CD14-positive monocyte (primary cell): ENCODE data around the gene SRRM3. TPM values are rescaled to one million over a fixed set of nuclear protein-coding genes. Genes with fewer than 3 reads are reported as not detected.

Source experiments
- DNase-seq, 3 donors: peaks; one replicate each; pipeline ENCODE4 v3.0.0-alpha.2; 2011 to 2022
- H2AFZ ChIP-seq: 2 replicates; pipeline ENCODE4 v1.6.0; 2012; ENCODE audit warnings: mild to moderate bottlenecking, low read depth, low read length, inconsistent platforms; ENCODE audit not compliant: insufficient read depth, poor library complexity, severe bottlenecking
- H3K27ac ChIP-seq, 2 donors: 1 replicate in 1 of 2; 2 replicates in 1 of 2; pipeline ENCODE4 v1.5.1; 2012 to 2013; ENCODE audit warnings: low read length in 2 of 2, control low read depth in 1 of 2, inconsistent platforms in 1 of 2, low read depth in 1 of 2, mild to moderate bottlenecking in 1 of 2
- H3K27me3 ChIP-seq, 2 donors: one replicate each; pipeline versions ENCODE4 v1.6.0 to v1.6.1; 2011 to 2013; ENCODE audit warnings: low read length in 2 of 2; ENCODE audit not compliant: control insufficient read depth in 2 of 2, insufficient read depth in 2 of 2
- H3K36me3 ChIP-seq, 2 donors: replicated peaks in 1 of 2; 1 replicate in 1 of 2; 2 replicates in 1 of 2; pipeline versions ENCODE4 v1.5.1 to v1.6.1; 2012 to 2013; ENCODE audit warnings: low read length in 2 of 2, control low read depth in 1 of 2, inconsistent platforms in 1 of 2, mild to moderate bottlenecking in 1 of 2; ENCODE audit not compliant: insufficient read depth in 2 of 2, control insufficient read depth in 1 of 2
- H3K4me1 ChIP-seq, 2 donors: 1 replicate in 1 of 2; 2 replicates in 1 of 2; pipeline versions ENCODE4 v1.5.1 to v1.6.1; 2012 to 2013; ENCODE audit warnings: low read length in 2 of 2, control low read depth in 1 of 2, inconsistent platforms in 1 of 2, mild to moderate bottlenecking in 1 of 2, moderate library complexity in 1 of 2; ENCODE audit not compliant: insufficient read depth in 2 of 2, control insufficient read depth in 1 of 2
- H3K4me2 ChIP-seq: replicated peaks from 2 replicates; pipeline ENCODE3; 2012; ENCODE audit warnings: low read length, moderate library complexity, mild to moderate bottlenecking; ENCODE audit not compliant: poor library complexity, severe bottlenecking; ENCODE audit errors: extremely low read depth
- H3K4me3 ChIP-seq, 3 experiments: fragments of 200-600 bp in 1 of 3; sonication (generic) in 1 of 3; replicated peaks in 1 of 3; 1 replicate in 2 of 3; 2 replicates in 1 of 3; pipeline ENCODE4 v1.5.1; 2011 to 2013; ENCODE audit warnings: low read length in 3 of 3, mild to moderate bottlenecking in 3 of 3, control low read depth in 2 of 3, low read depth in 2 of 3, inconsistent platforms in 1 of 3, moderate library complexity in 1 of 3
- H3K79me2 ChIP-seq: 2 replicates; pipeline ENCODE4 v1.6.0; 2012; ENCODE audit warnings: mild to moderate bottlenecking, control low read depth, inconsistent platforms, low read length, moderate library complexity; ENCODE audit not compliant: insufficient read depth
- H3K9ac ChIP-seq: 2 replicates; pipeline ENCODE4 v1.6.0; 2017; ENCODE audit warnings: low read length, mild to moderate bottlenecking; ENCODE audit not compliant: insufficient read depth, poor library complexity, severe bottlenecking
- H3K9me3 ChIP-seq, 2 donors: replicated peaks in 1 of 2; 1 replicate in 1 of 2; 2 replicates in 1 of 2; pipeline versions ENCODE4 v1.5.1 to v1.6.1; 2012 to 2013; ENCODE audit warnings: low read length in 2 of 2, control low read depth in 1 of 2; ENCODE audit not compliant: control insufficient read depth in 1 of 2, insufficient read depth in 1 of 2
- H4K20me1 ChIP-seq: 2 replicates; pipeline ENCODE4 v1.6.0; 2012; ENCODE audit warnings: mild to moderate bottlenecking, low read length, control low read depth, moderate library complexity; ENCODE audit not compliant: insufficient read depth
- H3K27ac Mint-ChIP-seq, 7 donors: one replicate each; pipeline ENCODE4 v1.8.0; 2020; ENCODE audit warnings: mild to moderate bottlenecking in 7 of 7, mixed read lengths in 7 of 7, moderate library complexity in 6 of 7, inconsistent platforms in 2 of 7
- H3K27me3 Mint-ChIP-seq, 3 donors: one replicate each; pipeline ENCODE4 v1.8.0; 2021 to 2022; ENCODE audit warnings: low read depth in 3 of 3, mild to moderate bottlenecking in 3 of 3, mixed read lengths in 3 of 3, moderate library complexity in 3 of 3, inconsistent platforms in 1 of 3
- H3K36me3 Mint-ChIP-seq, 2 donors: one replicate each; pipeline ENCODE4 v1.8.0; 2020; ENCODE audit warnings: mixed read lengths in 2 of 2, inconsistent platforms in 1 of 2, mild to moderate bottlenecking in 1 of 2
- H3K4me1 Mint-ChIP-seq: one replicate; pipeline ENCODE4 v1.8.0; 2020; ENCODE audit warnings: mild to moderate bottlenecking, mixed read lengths
- H3K4me3 Mint-ChIP-seq, 2 donors: one replicate each; pipeline ENCODE4 v1.8.0; 2020; ENCODE audit warnings: mild to moderate bottlenecking in 2 of 2, mixed read lengths in 2 of 2, moderate library complexity in 1 of 2
- H3K9me3 Mint-ChIP-seq, 7 donors: one replicate each; pipeline ENCODE4 v1.8.0; 2020 to 2022; ENCODE audit warnings: mixed read lengths in 7 of 7, mild to moderate bottlenecking in 6 of 7, moderate library complexity in 6 of 7, inconsistent platforms in 2 of 7
- WGBS: methylation state at CpG from one replicate; pipeline ENCODE4 v1.1.5; 2013; ENCODE audit warnings: missing lambda C conversion rate; ENCODE audit not compliant: insufficient coverage; 5-methylcytosine and 5-hydroxymethylcytosine counted together
- intact Hi-C, 2 donors: fragments of 100-400 bp; cut with micrococcal nuclease; formaldehyde crosslinking; loops; one replicate each; pipeline versions ENCODE4 v1.15.0 to v1.15.1; 2023
- polyA plus RNA-seq, 3 donors: library from polyadenylated mRNA; depleted of rRNA in 1 of 3; unstranded in 2 of 3; stranded (reverse) in 1 of 3; fragments of 300-500 nt in 2 of 3; fragments of >200 nt in 1 of 3; fragmentation: Illumina TruSeq in 2 of 3; gene quantifications; 1 replicate in 2 of 3; 2 replicates in 1 of 3; pipeline ENCODE4 v1.2.3, GENCODE V29; 2012 to 2021
- TF ChIP-seq, protein P1 (sequence below): fragments of 200-600 bp; IDR thresholded peaks from one replicate; pipeline ENCODE4 v1.8.0; 2022; ENCODE audit warnings: antibody characterized with exemption, mild to moderate bottlenecking

SRRM3 gene
- polyA plus RNA-seq, 3 donors = not detected

DNA sequence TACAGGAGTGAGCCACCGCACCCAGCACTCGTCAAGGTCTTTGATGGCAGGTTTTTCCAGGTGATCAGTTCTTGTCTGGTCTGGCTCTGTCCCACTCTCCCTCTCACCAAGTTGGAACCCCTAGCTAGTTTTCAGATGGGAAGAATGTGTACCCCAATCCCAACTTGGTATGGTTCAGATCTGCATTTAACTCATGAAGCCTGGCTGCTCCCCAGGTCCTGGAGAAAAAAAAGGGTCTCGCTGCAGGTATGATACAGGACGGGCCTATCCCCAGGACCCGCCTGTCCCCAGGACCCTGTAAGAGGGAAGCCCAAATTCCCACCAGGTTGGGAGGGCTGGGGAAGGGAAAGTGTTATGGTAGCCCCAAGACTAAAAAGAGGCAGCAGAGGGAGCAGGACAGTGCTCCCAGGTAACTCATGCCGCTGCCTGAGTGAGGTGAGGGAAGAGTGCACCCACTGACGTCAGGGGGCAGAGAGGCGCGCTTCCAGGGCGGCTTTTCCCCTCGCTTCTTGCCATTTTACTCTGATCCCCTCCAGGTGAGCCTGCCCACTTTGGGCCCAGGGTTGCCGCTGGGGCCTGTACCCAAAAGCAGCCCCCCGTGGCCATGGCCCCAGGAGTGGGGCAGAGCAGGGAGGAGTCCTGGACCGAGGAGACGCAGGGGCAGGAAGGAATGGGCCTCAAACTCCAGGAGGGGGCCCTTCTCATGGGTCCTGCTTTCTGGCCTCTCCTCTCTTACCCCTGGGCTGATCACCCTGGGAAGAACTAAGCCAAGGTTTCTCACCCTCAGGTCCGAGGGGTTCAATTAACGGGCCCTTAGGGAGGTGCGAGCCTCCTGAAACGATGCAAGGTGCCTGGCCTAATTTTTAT is 36.4 kb upstream of the SRRM3 start:
- Histone ChIP-seq H3K79me2 (no peaks in the 10 kb centered on the region), H3K4me3 (no peak overlapping the region), H4K20me1 (no peaks in the 10 kb centered on the region), H3K4me2 (no peak overlapping the region), H3K4me1 (peaks cover 6 to 9% of the 10 kb centered on the region in 2 donors), H3K27me3 (no peaks in the 10 kb centered on the region), H2AFZ (no peak overlapping the region), H3K9me3 (no peaks in the 10 kb centered on the region), H3K27ac (no peak overlapping the region), H3K36me3 (no peaks in the 10 kb centered on the region), H3K9ac (no peak overlapping the region)
- peak overlapping the region in 4 of 7 donors; percentile 88 to 97 (median 94) for H3K27ac Mint-ChIP-seq
- WGBS = 100% methylated on average over 11 of the region's 19 CpGs
- H3K4me3 Mint-ChIP-seq = no peak overlapping the region
- H3K4me1 Mint-ChIP-seq = peaks cover 9% of the 10 kb centered on the region
- no peak for DNase-seq
- peaks cover 2 to 5% (median 4%) of the 10 kb centered on the region in 3 donors for H3K27me3 Mint-ChIP-seq
- peaks cover 0 to 4% (median 0%) of the 10 kb centered on the region in 7 donors for H3K9me3 Mint-ChIP-seq
- no peaks in the 10 kb centered on the region for H3K36me3 Mint-ChIP-seq
- intact Hi-C loops = no loop called here
- TF ChIP-seq, protein P1, sequence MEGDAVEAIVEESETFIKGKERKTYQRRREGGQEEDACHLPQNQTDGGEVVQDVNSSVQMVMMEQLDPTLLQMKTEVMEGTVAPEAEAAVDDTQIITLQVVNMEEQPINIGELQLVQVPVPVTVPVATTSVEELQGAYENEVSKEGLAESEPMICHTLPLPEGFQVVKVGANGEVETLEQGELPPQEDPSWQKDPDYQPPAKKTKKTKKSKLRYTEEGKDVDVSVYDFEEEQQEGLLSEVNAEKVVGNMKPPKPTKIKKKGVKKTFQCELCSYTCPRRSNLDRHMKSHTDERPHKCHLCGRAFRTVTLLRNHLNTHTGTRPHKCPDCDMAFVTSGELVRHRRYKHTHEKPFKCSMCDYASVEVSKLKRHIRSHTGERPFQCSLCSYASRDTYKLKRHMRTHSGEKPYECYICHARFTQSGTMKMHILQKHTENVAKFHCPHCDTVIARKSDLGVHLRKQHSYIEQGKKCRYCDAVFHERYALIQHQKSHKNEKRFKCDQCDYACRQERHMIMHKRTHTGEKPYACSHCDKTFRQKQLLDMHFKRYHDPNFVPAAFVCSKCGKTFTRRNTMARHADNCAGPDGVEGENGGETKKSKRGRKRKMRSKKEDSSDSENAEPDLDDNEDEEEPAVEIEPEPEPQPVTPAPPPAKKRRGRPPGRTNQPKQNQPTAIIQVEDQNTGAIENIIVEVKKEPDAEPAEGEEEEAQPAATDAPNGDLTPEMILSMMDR = no peak

DNA sequence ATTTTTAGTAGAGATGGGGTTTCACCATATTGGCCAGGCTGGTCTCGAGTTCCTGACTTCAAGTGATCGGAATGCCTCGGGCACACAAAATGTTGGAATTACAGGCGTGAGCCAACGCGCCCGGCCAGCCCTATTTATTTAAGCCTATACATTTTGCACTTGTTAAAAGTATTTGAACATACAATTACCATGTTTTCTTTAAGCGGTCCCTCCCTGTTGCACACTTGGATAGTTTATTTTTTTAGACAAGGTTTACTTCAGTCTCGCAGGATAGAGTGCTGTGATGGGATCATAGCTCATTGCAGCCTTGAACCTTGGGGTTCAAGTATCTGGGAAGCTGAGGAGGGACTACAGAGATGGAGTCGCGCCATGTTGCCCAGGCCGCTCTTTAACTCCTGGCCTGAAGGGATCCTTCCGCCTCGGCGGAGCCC is 35.7 kb upstream of the SRRM3 start:
- Histone ChIP-seq H3K79me2 (no peaks in the 10 kb centered on the region), H3K4me3 (peak overlapping the region in 2 of 3 experiments; percentile 80 to 86), H3K4me1 (peaks cover 6 to 9% of the 10 kb centered on the region in 2 donors), H3K9me3 (no peaks in the 10 kb centered on the region), H2AFZ (peak overlapping the region; percentile 93), H4K20me1 (no peaks in the 10 kb centered on the region), H3K27me3 (no peaks in the 10 kb centered on the region), H3K27ac (peak overlapping the region; percentile 74 to 87), H3K36me3 (no peaks in the 10 kb centered on the region), H3K9ac (peak overlapping the region; percentile 68), H3K4me2 (peak overlapping the region; percentile 82)
- Mint-ChIP-seq H3K4me3 (peak overlapping the region; percentile 80 to 93), H3K9me3 (peaks cover 0 to 4% (median 0%) of the 10 kb centered on the region in 7 donors), H3K36me3 (no peaks in the 10 kb centered on the region), H3K27me3 (peaks cover 2 to 5% (median 4%) of the 10 kb centered on the region in 3 donors), H3K27ac (peak overlapping the region; percentile 87 to 97 (median 94)), H3K4me1 (peaks cover 9% of the 10 kb centered on the region)
- 90% methylated on average over 7 of the region's 15 CpGs for WGBS
- TF ChIP-seq, protein P1 = no peak
- no peak for DNase-seq
- intact Hi-C loops = no loop called here
